GM12875 (cell line): ENCODE results near the gene SCD5.

Experiments
- H3K4me3 ChIP-seq: one replicate; pipeline ENCODE4 v1.5.1; 2011; ENCODE audit warnings: low read depth, low read length, control low read depth
- TF ChIP-seq, protein P1 (sequence below): IDR thresholded peaks from 2 replicates; pipeline ENCODE4 v1.5.1; 2011; ENCODE audit warnings: low read depth, mild to moderate bottlenecking, control low read depth, inconsistent platforms, low read length, moderate library complexity, borderline replicate concordance; ENCODE audit not compliant: insufficient read depth

Gene SCD5

DNA sequence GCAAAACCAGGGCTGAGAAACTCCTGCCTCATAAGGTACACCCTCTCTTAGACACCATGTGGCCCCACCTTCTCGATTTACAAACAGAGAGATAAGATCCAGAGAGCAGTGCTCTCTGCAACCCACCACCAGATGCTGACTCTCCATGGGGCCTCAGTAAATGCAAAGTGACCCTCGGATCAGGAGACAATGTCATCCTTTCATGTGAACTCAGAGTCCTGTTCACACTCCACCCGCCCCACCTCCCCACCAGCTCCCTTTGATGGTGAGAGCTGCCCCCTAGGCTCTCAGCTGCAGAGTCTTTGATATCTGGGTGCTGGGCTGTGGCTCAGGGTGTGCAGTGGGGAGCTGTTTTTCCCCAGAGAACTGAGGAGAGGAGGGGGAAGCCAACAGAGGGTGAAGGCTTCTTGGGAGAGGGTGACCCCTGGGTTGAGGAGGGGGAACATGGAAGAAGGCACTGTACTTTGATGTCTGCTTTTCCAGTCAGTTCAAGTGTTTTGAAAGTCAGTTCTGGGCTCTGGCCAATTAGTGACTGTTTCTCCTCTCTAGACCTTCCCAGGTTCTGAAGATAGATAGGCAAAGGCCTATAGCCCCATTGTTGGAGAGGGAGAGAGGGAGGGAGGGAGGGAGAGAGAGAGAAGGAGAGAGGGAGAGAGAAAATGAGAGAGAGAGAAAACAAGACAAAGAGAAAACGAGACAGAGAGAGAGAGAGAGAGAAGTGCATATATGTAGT is 88.2 kb downstream of the SCD5 start:
- no peak overlapping the region for H3K4me3 ChIP-seq
- TF ChIP-seq, protein P1, sequence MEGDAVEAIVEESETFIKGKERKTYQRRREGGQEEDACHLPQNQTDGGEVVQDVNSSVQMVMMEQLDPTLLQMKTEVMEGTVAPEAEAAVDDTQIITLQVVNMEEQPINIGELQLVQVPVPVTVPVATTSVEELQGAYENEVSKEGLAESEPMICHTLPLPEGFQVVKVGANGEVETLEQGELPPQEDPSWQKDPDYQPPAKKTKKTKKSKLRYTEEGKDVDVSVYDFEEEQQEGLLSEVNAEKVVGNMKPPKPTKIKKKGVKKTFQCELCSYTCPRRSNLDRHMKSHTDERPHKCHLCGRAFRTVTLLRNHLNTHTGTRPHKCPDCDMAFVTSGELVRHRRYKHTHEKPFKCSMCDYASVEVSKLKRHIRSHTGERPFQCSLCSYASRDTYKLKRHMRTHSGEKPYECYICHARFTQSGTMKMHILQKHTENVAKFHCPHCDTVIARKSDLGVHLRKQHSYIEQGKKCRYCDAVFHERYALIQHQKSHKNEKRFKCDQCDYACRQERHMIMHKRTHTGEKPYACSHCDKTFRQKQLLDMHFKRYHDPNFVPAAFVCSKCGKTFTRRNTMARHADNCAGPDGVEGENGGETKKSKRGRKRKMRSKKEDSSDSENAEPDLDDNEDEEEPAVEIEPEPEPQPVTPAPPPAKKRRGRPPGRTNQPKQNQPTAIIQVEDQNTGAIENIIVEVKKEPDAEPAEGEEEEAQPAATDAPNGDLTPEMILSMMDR: no peak

DNA sequence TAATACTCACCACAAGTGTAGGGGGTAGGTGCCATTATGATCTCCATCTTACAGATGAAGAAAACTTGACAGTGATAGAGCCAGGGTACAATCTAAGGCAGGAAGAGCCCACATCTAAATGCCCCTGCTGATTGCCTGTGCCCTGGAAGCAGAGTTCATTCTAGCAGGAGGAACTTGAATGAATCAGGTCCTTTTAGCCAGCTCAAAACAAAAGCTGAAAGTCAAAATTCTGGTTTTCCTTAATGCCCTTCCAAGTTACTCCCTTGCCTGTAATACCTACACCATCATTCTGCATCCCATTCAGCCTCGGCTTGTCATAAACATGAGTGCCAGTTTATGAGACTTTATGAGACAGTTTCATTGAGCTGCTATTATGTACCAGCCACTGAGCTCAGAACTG is 89.6 kb downstream of the SCD5 start:
- TF ChIP-seq, protein P1: no peak
- H3K4me3 ChIP-seq: no peak overlapping the region

DNA sequence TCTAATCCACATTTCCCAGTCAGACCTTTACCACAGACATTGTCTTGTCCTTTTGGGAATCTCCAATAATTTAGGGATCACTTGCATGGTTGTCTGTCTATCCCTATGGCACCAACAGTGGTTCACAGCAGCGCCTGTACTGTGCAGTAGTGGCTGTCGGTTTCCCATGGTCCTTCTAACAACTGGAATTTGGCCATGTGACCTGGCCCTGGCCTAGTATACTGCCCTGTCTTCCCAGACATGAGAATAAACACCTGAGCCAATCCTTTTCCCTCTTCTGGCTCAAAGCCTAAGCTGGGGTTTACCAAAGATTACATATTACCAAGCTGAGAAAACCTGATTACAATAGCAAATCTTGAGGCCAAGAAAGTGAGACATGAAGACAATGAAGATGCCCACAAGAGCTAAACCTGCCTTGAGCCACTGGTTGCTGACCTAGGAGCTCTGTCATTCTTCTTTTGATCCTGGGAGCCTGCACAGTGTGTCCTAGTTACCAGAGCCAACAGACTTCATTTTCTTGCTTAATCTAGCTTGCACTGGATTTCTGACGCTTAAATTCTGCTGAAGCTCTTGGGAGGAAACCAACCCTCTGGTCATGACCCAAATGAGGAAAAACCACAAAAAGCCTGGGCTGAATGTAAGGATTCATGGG is 92.1 kb downstream of the SCD5 start:
- TF ChIP-seq, protein P1: no peak
- H3K4me3 ChIP-seq: no peak overlapping the region

DNA sequence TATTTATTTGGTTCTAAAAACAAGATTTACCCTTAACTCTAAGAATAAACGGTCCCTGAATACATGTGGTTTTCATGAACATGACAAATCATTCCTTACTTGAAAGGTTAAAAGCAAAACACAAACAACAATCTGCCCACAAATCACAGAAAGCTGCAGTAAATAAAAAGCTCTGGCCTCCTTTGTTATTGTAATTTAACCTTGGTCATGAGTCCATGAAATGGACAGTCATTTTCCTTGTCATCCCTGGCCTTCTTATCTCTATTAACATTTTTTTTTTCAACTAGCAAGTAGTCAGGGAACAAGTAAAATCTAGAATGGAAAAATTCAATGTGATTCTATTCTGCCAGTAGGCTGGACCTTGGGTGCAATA is 92.7 kb downstream of the SCD5 start:
- H3K4me3 ChIP-seq: no peak overlapping the region
- TF ChIP-seq, protein P1: no peak

DNA sequence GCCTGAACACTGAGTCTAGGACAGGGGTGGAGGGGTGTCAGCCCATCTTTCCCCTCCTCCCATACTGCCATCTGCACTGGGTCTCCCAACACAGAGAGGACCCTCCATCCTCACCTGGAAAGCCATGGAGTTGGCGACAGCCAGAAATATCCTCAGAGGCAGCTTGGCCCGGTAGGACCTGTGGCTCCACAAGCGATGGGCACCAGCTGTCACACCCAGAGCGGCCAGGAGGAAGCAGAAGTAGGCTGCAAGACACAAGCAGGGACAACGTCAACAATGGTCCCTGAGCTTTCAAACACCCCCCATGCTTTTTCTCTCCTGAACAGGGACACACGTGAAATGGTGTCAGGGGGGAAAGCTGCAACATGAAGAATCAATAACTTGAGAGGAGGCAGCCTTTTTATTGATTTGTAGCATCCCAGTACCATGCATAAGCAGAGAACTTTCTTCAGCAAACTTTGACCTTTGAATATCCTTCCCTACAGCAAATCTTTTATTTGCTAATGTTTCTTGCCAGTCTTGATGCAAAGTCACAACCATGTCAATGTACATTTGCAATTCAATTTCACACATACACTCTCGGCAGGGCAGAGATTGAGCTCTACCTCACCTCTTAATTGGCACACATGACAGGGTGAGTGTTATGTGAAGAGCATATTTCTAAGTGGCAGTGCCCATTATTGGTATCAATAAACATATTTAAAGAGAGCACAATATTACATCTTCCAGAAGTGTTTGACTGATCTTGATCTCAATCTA is 93.2 kb downstream of the SCD5 start:
- no peak overlapping the region for H3K4me3 ChIP-seq
- TF ChIP-seq, protein P1: no peak

DNA sequence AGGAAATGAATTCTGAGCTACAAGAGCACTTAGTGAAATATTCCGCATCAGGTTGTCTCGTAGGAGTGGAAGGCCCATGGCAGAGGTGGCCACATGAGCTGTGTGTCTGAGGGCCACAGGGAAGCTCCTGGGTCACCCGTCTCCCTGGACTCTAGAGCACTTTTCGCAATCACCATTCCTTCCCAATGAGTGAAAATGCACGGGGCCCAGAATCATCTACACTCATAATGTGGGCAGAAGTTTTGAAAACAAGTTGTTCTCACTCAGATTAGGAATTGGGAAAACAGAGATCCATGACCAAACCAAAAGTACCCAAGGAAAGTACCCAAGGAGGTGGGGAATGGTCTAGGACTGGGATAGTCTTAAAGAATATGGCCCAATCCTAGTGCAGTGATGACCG is 94.4 kb downstream of the SCD5 start:
- TF ChIP-seq, protein P1: no peak

DNA sequence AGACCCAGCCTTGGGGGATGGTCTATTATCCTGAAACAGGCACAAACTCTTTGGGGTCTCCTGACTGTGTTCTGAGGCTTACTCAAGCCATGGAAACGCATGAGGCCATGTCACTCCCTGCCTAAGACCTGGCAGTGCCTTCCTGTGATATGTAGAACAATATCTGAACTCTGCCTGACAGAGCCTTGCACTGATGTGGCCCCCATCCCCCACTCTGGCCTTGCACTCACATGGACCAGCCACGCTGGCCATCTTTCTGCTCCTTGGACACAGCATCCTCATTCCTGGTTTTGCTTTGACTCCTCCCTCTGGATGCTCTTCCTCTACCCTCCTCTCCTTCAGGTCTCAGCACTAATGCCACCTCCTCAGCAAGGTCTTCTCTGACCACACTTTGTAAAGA is 100.2 kb downstream of the SCD5 start:
- TF ChIP-seq, protein P1: no peak
- no peak overlapping the region for H3K4me3 ChIP-seq

More for the DNA sequence above, 94.4 kb downstream of the SCD5 start:
- no peak overlapping the region for H3K4me3 ChIP-seq
